HCT116 (cell line): ENCODE data around the gene ACTR3C. TPM values are rescaled to one million over a fixed set of nuclear protein-coding genes. Genes with fewer than 3 reads are reported as not detected.
"Not testable (repeated sequence)": the region's sequence is repeated elsewhere in the genome, so short reads cannot be mapped to it uniquely, and the experiment has no call there.

Experiments used
- ATAC-seq: fragments of 200-7000 bp; cut with Tn5 transposase; 2 replicates; pipeline ENCODE4 v1.9.1; 2020; ENCODE audit warnings: mild to moderate bottlenecking, moderate library complexity
- BruUV-seq: library from RNA; stranded (reverse); fragments of 400-500 nt; replicated peaks from 2 replicates; lab custom pipeline; 2021; lab: Mats Ljungman, UMichigan
- CTCF ChIA-PET: fragments of 300-600 bp; sonication (Branson Sonifier 250); formaldehyde crosslinking; loops from one replicate; lab custom pipeline; 2021; ENCODE audit warnings: antibody characterized with exemption; lab: Charles Lee
- POLR2A ChIA-PET: fragments of 300-600, 350-600 bp; sonication (Branson Sonifier 250); formaldehyde crosslinking; loops from one replicate; lab custom pipeline; 2021; ENCODE audit warnings: antibody characterized with exemption; lab: Charles Lee
- RAD21 ChIA-PET, 2 experiments: fragments of 300-600 bp; sonication (Branson Sonifier 250); formaldehyde crosslinking; loops; one replicate each; lab custom pipeline; 2023; ENCODE audit warnings: low total read pairs in 2 of 2; ENCODE audit not compliant: uncharacterized antibody in 2 of 2, unreplicated experiment in 2 of 2, low non-redundant PET in 1 of 2; lab: Charles Lee
- DNase-seq: peaks from one replicate; pipeline ENCODE4 v3.0.0-alpha.2; 2010; ENCODE audit warnings: low read depth, low spot score
- H2AFZ ChIP-seq: fragments of 200-600 bp; shearing (Covaris generic), sonication (generic); 2 replicates; pipeline ENCODE4 v1.6.1; 2017; ENCODE audit warnings: low read depth, mixed run types, mixed read lengths, antibody characterized with exemption, low read length; ENCODE audit not compliant: poor library complexity, severe bottlenecking
- H3K27ac ChIP-seq: 2 replicates; pipeline ENCODE4 v1.5.1; 2012; ENCODE audit warnings: low read depth, low read length
- H3K27me3 ChIP-seq: fragments of 200-600 bp; sonication (generic); 2 replicates; pipeline ENCODE4 v1.6.1; 2016; ENCODE audit warnings: mixed run types, low read length, mixed read lengths; ENCODE audit not compliant: insufficient read depth
- H3K36me3 ChIP-seq, 2 experiments: fragments of 200-500 bp in 1 of 2; fragments of 200-600 bp in 1 of 2; sonication (Bioruptor generic) in 1 of 2; sonication (generic) in 1 of 2; 2 replicates each; pipeline versions ENCODE4 v1.5.1 to v1.6.1; 2014 to 2016; ENCODE audit warnings: low read length in 2 of 2, inconsistent platforms in 1 of 2, mixed read lengths in 1 of 2, mixed run types in 1 of 2; ENCODE audit not compliant: insufficient read depth in 2 of 2, control insufficient read depth in 1 of 2
- H3K4me1 ChIP-seq, 2 experiments: fragments of 200-600 bp in 1 of 2; sonication (generic) in 1 of 2; 2 replicates each; pipeline versions ENCODE4 v1.5.1 to v1.6.1; 2012 to 2017; ENCODE audit warnings: low read length in 2 of 2, inconsistent platforms in 1 of 2, mild to moderate bottlenecking in 1 of 2, mixed read lengths in 1 of 2, mixed run types in 1 of 2, moderate library complexity in 1 of 2; ENCODE audit not compliant: insufficient read depth in 2 of 2, control insufficient read depth in 1 of 2
- H3K4me2 ChIP-seq: fragments of 200-600 bp; sonication (generic); 2 replicates; pipeline ENCODE4 v1.6.1; 2017; ENCODE audit warnings: mixed run types, low read length, mixed read lengths
- H3K4me3 ChIP-seq, 2 experiments: fragments of 200-600 bp in 1 of 2; sonication (generic) in 1 of 2; replicated peaks in 1 of 2; 2 replicates each; pipeline ENCODE4 v1.5.1; 2011 to 2016; ENCODE audit warnings: low read length in 2 of 2, control low read depth in 1 of 2, low read depth in 1 of 2, mild to moderate bottlenecking in 1 of 2, mixed read lengths in 1 of 2, mixed run types in 1 of 2
- H3K79me2 ChIP-seq: fragments of 200-600 bp; sonication (generic); 2 replicates; pipeline ENCODE4 v1.6.1; 2017; ENCODE audit warnings: mild to moderate bottlenecking, mixed run types, low read length, moderate library complexity, mixed read lengths; ENCODE audit not compliant: insufficient read depth
- H3K9ac ChIP-seq: fragments of 200-600 bp; sonication (generic); 2 replicates; pipeline ENCODE4 v1.6.1; 2016; ENCODE audit warnings: low read length, mixed read lengths
- H3K9me2 ChIP-seq: fragments of 200-600 bp; sonication (generic), shearing (Covaris generic); 2 replicates; pipeline ENCODE4 v1.6.1; 2017; ENCODE audit warnings: mixed run types, mild to moderate bottlenecking, moderate library complexity; ENCODE audit not compliant: insufficient read depth
- H3K9me3 ChIP-seq, 2 experiments: fragments of 200-500 bp in 1 of 2; fragments of 200-600 bp in 1 of 2; sonication (Bioruptor generic) in 1 of 2; sonication (generic) in 1 of 2; 2 replicates each; pipeline ENCODE4 v1.6.1; 2014 to 2017; ENCODE audit warnings: low read length in 2 of 2, mixed read lengths in 2 of 2, inconsistent platforms in 1 of 2, low read depth in 1 of 2, mild to moderate bottlenecking in 1 of 2, mixed run types in 1 of 2, moderate library complexity in 1 of 2; ENCODE audit not compliant: control insufficient read depth in 1 of 2, insufficient read depth in 1 of 2
- H4K20me1 ChIP-seq: fragments of 200-600 bp; sonication (generic), shearing (Covaris generic); 2 replicates; pipeline ENCODE4 v1.6.1; 2017; ENCODE audit warnings: mixed run types, mild to moderate bottlenecking, moderate library complexity; ENCODE audit not compliant: insufficient read depth
- CBX3 ChIP-seq: IDR thresholded peaks from 2 replicates; pipeline ENCODE4 v1.6.1; 2012; ENCODE audit warnings: low read depth
- CEBPB ChIP-seq: IDR thresholded peaks from 2 replicates; pipeline ENCODE4 v1.6.1; 2012; ENCODE audit warnings: low read depth
- EGR1 ChIP-seq: IDR thresholded peaks from 2 replicates; pipeline ENCODE4 v1.6.1; 2012; ENCODE audit warnings: low read depth
- ELF1 ChIP-seq: IDR thresholded peaks from 2 replicates; pipeline ENCODE4 v1.6.1; 2012; ENCODE audit warnings: low read depth, borderline replicate concordance
- FOSL1 ChIP-seq: IDR thresholded peaks from 2 replicates; pipeline ENCODE4 v1.6.1; 2012; ENCODE audit warnings: low read depth
- JUND ChIP-seq: IDR thresholded peaks from 2 replicates; pipeline ENCODE4 v1.6.1; 2012
- POLR2A ChIP-seq: IDR thresholded peaks from 2 replicates; pipeline ENCODE4 v1.7.0; 2011; ENCODE audit warnings: borderline replicate concordance; ENCODE audit not compliant: insufficient read depth, insufficient read length; ENCODE audit errors: extremely low read depth
- RAD21 ChIP-seq: IDR thresholded peaks from 2 replicates; pipeline ENCODE4 v1.6.1; 2012; ENCODE audit warnings: low read depth, mild to moderate bottlenecking
- REST ChIP-seq: IDR thresholded peaks from 2 replicates; pipeline ENCODE4 v1.6.1; 2012; ENCODE audit warnings: low read depth
- SIN3A ChIP-seq: IDR thresholded peaks from 2 replicates; pipeline ENCODE4 v1.6.1; 2012; ENCODE audit warnings: low read depth
- SP1 ChIP-seq: IDR thresholded peaks from 2 replicates; pipeline ENCODE4 v1.6.1; 2012; ENCODE audit warnings: low read depth
- SRF ChIP-seq: IDR thresholded peaks from 2 replicates; pipeline ENCODE4 v1.6.1; 2012; ENCODE audit warnings: low read depth
- TCF7L2 ChIP-seq: IDR thresholded peaks from 2 replicates; pipeline ENCODE4 v1.7.0; 2011; ENCODE audit warnings: borderline replicate concordance, inconsistent platforms; ENCODE audit not compliant: insufficient read depth, insufficient read length; ENCODE audit errors: extremely low read depth
- ZBTB33 ChIP-seq: IDR thresholded peaks from 2 replicates; pipeline ENCODE4 v1.6.1; 2011; ENCODE audit warnings: mild to moderate bottlenecking, low read length, moderate library complexity; ENCODE audit not compliant: insufficient replicate concordance; ENCODE audit errors: extremely low read depth
- ZNF274 ChIP-seq: fragments of 200-500 bp; sonication (Bioruptor generic); IDR thresholded peaks from 2 replicates; pipeline ENCODE4 v1.6.1; 2014; ENCODE audit warnings: mild to moderate bottlenecking, low read depth, low read length, inconsistent platforms
- intact Hi-C: fragments of 100-400 bp; cut with micrococcal nuclease; formaldehyde crosslinking; loops from 2 replicates; pipeline ENCODE4 v1.10.0; 2022
- total RNA-seq: library from RNA; stranded (reverse); gene quantifications from one replicate; pipeline ENCODE4 v1.2.1, GENCODE V29; 2021; ENCODE audit not compliant: unreplicated experiment

The ACTR3C gene
- total RNA-seq, 1 experiment from 2014 or later: 2.0 TPM

GRCh38 chr7:150312649-150313366, 10.5 kb downstream of the ACTR3C start:
- H4K20me1 ChIP-seq, POLR2A ChIA-PET, intact Hi-C loops, H3K4me3 ChIP-seq, H2AFZ ChIP-seq, CTCF ChIA-PET: not testable (repeated sequence)
- TF ChIP-seq FOSL1 (peak; percentile 19; the same call in 1 of the 2 replicates), CEBPB (peak; percentile 29; the same call in 1 of the 2 replicates), SP1 (peak; percentile 13; the same call in 1 of the 2 replicates)
- TF ChIP-seq, all 23 proteins: peak for 3; not testable (repeated sequence) for 20
- H3K36me3 ChIP-seq, H3K27me3 ChIP-seq, H3K27ac ChIP-seq, H3K9ac ChIP-seq, H3K79me2 ChIP-seq, RAD21 ChIA-PET, DNase-seq, H3K9me2 ChIP-seq, BruUV-seq, H3K9me3 ChIP-seq: not testable (repeated sequence)
- Histone ChIP-seq H3K4me2 (peak overlapping the region; percentile 44; the same call in 1 of the 2 replicates), H3K4me1 (peaks cover 4 to 29% of the 10 kb centered on the region in 2 experiments)
- ATAC-seq: peak; percentile 51; the same call in 1 of the 2 replicates

- Histone ChIP-seq H2AFZ (no peak overlapping the region), H3K9me2 (no peaks in the 10 kb centered on the region), H3K27ac (no peak overlapping the region), H3K4me1 (peaks cover 9 to 39% of the 10 kb centered on the region in 2 experiments), H4K20me1 (no peaks in the 10 kb centered on the region), H3K9me3 (no peaks in the 10 kb centered on the region), H3K79me2 (no peaks in the 10 kb centered on the region), H3K36me3 (no peaks in the 10 kb centered on the region), H3K4me2 (no peak overlapping the region), H3K27me3 (no peaks in the 10 kb centered on the region), H3K4me3 (no peak overlapping the region), H3K9ac (no peak overlapping the region)
- RAD21 ChIA-PET: no interaction called here
- POLR2A ChIA-PET: no interaction called here
- no TSS peak for BruUV-seq
- intact Hi-C loops: no loop called here
- CTCF ChIA-PET: no interaction called here
- no peak for DNase-seq
- ATAC-seq: no peak
- no peak for TF ChIP-seq JUND
- TF ChIP-seq CBX3: no peak
- TF ChIP-seq RAD21: no peak
- no peak for TF ChIP-seq POLR2A
- TF ChIP-seq CEBPB: no peak
- TF ChIP-seq SP1: no peak
- no peak for TF ChIP-seq SIN3A
- TF ChIP-seq ZBTB33: no peak
- TF ChIP-seq EGR1: no peak
- no peak for TF ChIP-seq ZNF274
- no peak for TF ChIP-seq TCF7L2
- TF ChIP-seq REST: no peak
- no peak for TF ChIP-seq ELF1
- TF ChIP-seq SRF: no peak
These were observed 11.6 kb downstream of the ACTR3C start for GRCh38 chr7:150311711-150312110.
